Fibroblast of lung (primary cell): Measurements from ENCODE around the gene NCOA4.

ENCODE experiments used
- EZH2 ChIP-seq: IDR thresholded peaks from 2 replicates; pipeline ENCODE4 v1.5.1; 2012; ENCODE audit warnings: low read length, control low read depth, mild to moderate bottlenecking; ENCODE audit errors: missing control alignments
- TF ChIP-seq, protein P1 (sequence below), 2 donors: IDR thresholded peaks in 1 of 2; conservative IDR thresholded peaks in 1 of 2; 1 replicate in 1 of 2; 2 replicates in 1 of 2; pipeline ENCODE4 v1.5.1; 2011 to 2012; ENCODE audit warnings: low read length in 2 of 2, control low read depth in 1 of 2, inconsistent platforms in 1 of 2, low read depth in 1 of 2, mild to moderate bottlenecking in 1 of 2

DNA sequence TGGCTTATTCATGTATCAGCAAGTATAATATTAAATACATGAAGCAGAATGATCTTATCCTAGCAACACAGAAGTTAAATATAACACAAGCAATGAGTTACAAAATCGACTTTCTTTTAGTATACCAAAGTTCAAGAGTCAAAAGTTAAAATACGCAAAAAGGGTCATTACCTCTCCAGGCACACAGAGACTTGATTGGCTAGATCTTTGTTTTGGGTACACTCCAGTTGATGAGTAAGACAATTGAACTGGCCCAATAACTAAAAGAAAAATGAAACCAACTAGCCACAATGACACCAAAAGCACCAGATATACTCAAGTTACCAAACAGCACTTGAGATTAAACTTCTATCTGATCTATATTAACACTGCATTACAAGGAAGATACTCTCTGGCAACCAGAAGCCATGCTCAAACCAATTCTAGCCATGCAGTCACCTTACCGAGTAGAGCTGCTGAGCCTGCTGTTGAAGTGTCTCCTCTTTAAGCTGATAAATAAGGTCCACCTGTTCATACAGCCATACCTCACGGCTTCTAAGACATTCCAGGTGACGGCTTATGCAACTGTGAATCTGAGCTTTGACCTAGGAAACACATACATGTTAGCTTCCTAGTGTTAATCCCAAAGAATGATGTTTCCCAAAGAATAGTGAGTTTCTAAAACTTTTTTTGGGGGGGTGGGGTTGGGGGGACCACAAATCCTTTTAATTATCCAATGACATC is 15.6 kb downstream of the NCOA4 start:
- TF ChIP-seq, protein P1, sequence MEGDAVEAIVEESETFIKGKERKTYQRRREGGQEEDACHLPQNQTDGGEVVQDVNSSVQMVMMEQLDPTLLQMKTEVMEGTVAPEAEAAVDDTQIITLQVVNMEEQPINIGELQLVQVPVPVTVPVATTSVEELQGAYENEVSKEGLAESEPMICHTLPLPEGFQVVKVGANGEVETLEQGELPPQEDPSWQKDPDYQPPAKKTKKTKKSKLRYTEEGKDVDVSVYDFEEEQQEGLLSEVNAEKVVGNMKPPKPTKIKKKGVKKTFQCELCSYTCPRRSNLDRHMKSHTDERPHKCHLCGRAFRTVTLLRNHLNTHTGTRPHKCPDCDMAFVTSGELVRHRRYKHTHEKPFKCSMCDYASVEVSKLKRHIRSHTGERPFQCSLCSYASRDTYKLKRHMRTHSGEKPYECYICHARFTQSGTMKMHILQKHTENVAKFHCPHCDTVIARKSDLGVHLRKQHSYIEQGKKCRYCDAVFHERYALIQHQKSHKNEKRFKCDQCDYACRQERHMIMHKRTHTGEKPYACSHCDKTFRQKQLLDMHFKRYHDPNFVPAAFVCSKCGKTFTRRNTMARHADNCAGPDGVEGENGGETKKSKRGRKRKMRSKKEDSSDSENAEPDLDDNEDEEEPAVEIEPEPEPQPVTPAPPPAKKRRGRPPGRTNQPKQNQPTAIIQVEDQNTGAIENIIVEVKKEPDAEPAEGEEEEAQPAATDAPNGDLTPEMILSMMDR (conservative IDR thresholded peaks at IDR 0.05 in 1 of 2, IDR thresholded peaks at IDR 0.05 in 1 of 2; ENCODE audit: low read depth in 1 of 2, low read length in 2 of 2), result no peak
- TF ChIP-seq EZH2, result no peak
